ENCODE data around the gene ZNF814.

GRCh38 chr19:57935731-57936130 is 46.9 kb upstream of the ZNF814 start:
- TF ChIP-seq CTCF (conservative IDR thresholded peaks at IDR 0.05; ENCODE audit: low read depth, low read length) (no peak), EZH2 (IDR thresholded peaks at IDR 0.05; ENCODE audit: borderline replicate concordance, low read depth, low read length, poor library complexity, severe bottlenecking) (no peak)

Measured in A673 (cell line).